K562 (cell line): ENCODE measurements around the gene EPHA2. TPM values are rescaled to one million over a fixed set of nuclear protein-coding genes. Genes with fewer than 3 reads are reported as not detected.

Experiments used
- ARID2 ChIP-seq: fragments of 450-650 bp; IDR thresholded peaks from 2 replicates; pipeline ENCODE4 v1.6.1; 2017; ENCODE audit warnings: antibody characterized with exemption, mild to moderate bottlenecking
- CAMTA2 ChIP-seq: fragments of 250-450 bp; sonication (Bioruptor Pico); conservative IDR thresholded peaks from 2 replicates; pipeline ENCODE4 v1.5.1; 2022
- CTBP1 ChIP-seq: fragments of 450-650 bp; IDR thresholded peaks from 2 replicates; pipeline ENCODE4 v1.6.1; 2016; ENCODE audit warnings: borderline replicate concordance
- FOXA1 ChIP-seq: fragments of 450-650 bp; IDR thresholded peaks from 2 replicates; pipeline ENCODE4 v1.6.1; 2016; ENCODE audit warnings: mild to moderate bottlenecking, borderline replicate concordance
- FOXK1 ChIP-seq: sonication (generic); formaldehyde crosslinking; IDR thresholded peaks from 2 replicates; pipeline ENCODE4 v1.8.0; 2022; ENCODE audit warnings: missing genetic modification reagents, mild to moderate bottlenecking, borderline replicate concordance
- GTF3C2 ChIP-seq: IDR thresholded peaks from 3 replicates; pipeline ENCODE4 v1.6.1; 2011; ENCODE audit warnings: borderline replicate concordance, mild to moderate bottlenecking, moderate library complexity; ENCODE audit not compliant: insufficient read length; ENCODE audit errors: extremely low read depth
- HMBOX1 ChIP-seq: sonication (generic); IDR thresholded peaks from 2 replicates; pipeline ENCODE4 v1.6.1; 2016
- KDM5B ChIP-seq: fragments of 200-600 bp; sonication (generic); IDR thresholded peaks from 2 replicates; pipeline ENCODE4 v1.6.1; 2012; ENCODE audit warnings: low read depth, mild to moderate bottlenecking, moderate library complexity, low read length, control low read depth, inconsistent platforms; ENCODE audit not compliant: insufficient replicate concordance
- KHSRP ChIP-seq: fragments of 450-650 bp; IDR thresholded peaks from 2 replicates; pipeline ENCODE4 v1.6.1; 2017
- L3MBTL2 ChIP-seq: fragments of 450-650 bp; IDR thresholded peaks from 2 replicates; pipeline ENCODE4 v1.6.1; 2016; ENCODE audit warnings: mild to moderate bottlenecking, moderate library complexity
- MAFK ChIP-seq: IDR thresholded peaks from 2 replicates; pipeline ENCODE4 v1.6.1; 2011; ENCODE audit warnings: low read length, improper control_type of control experiment
- MEF2A ChIP-seq: IDR thresholded peaks from 2 replicates; pipeline ENCODE4 v1.6.1; 2011; ENCODE audit warnings: low read depth, mild to moderate bottlenecking, low read length, moderate library complexity; ENCODE audit not compliant: control insufficient read depth
- NFE2L1 ChIP-seq: fragments of 450-650 bp; IDR thresholded peaks from 2 replicates; pipeline ENCODE4 v1.6.1; 2016; ENCODE audit warnings: missing genetic modification characterization, low read depth, mild to moderate bottlenecking, missing compliant biosample characterization, moderate library complexity, borderline replicate concordance
- PREB ChIP-seq: sonication (generic); formaldehyde crosslinking; IDR thresholded peaks from 2 replicates; pipeline ENCODE4 v1.8.1; 2023; ENCODE audit warnings: mild to moderate bottlenecking, missing genetic modification reagents
- RBFOX2 ChIP-seq: fragments of 200-400 bp; formaldehyde crosslinking; IDR thresholded peaks from 2 replicates; pipeline ENCODE4 v1.6.1; 2017; ENCODE audit warnings: low read depth, mild to moderate bottlenecking, low read length, moderate library complexity
- RBM22 ChIP-seq: fragments of 200-400 bp; formaldehyde crosslinking; IDR thresholded peaks from 2 replicates; pipeline ENCODE4 v1.6.1; 2018; ENCODE audit warnings: low read length, low read depth; ENCODE audit not compliant: poor library complexity, severe bottlenecking
- SAFB2 ChIP-seq: fragments of 200-400 bp; formaldehyde crosslinking; IDR thresholded peaks from 2 replicates; pipeline ENCODE4 v1.6.1; 2018; ENCODE audit warnings: borderline replicate concordance, low read length, low read depth, moderate library complexity; ENCODE audit not compliant: severe bottlenecking
- SMARCA4 ChIP-seq: fragments of 450-650 bp; IDR thresholded peaks from 2 replicates; pipeline ENCODE4 v1.6.1; 2016
- SP2 ChIP-seq: IDR thresholded peaks from 2 replicates; pipeline ENCODE4 v1.6.1; 2011; ENCODE audit warnings: mild to moderate bottlenecking, low read depth, low read length, moderate library complexity; ENCODE audit not compliant: poor library complexity, severe bottlenecking; ENCODE audit errors: extremely low read depth
- U2AF2 ChIP-seq: fragments of 200-400 bp; formaldehyde crosslinking; optimal IDR thresholded peaks from 2 replicates; pipeline ENCODE3; 2017; ENCODE audit warnings: low read depth, mild to moderate bottlenecking, low read length
- ZNF316 ChIP-seq: fragments of 450-650 bp; IDR thresholded peaks from 2 replicates; pipeline ENCODE4 v1.6.1; 2016
- polyA plus RNA-seq, 8 experiments: library from polyadenylated mRNA; depleted of rRNA in 4 of 8; stranded (reverse) in 5 of 8; unstranded in 3 of 8; fragments of >200 nt; fragmentation: Nextera tagmentation in 2 of 8; fragmentation: Illumina TruSeq in 1 of 8; extraction: Ambion mirVana in 2 of 8; extraction: Trizol in 1 of 8; gene quantifications; 2 replicates each; pipeline versions ENCODE4 v1.2.1 to v1.2.3, GENCODE V29; 2011 to 2014; ENCODE audit warnings: inconsistent platforms in 1 of 8, missing spikeins in 1 of 8
- total RNA-seq, 7 experiments: library from RNA; depleted of rRNA in 6 of 7; stranded (reverse); fragments of >200 nt in 6 of 7; fragmentation: Illumina TruSeq in 2 of 7; extraction: Trizol in 2 of 7; gene quantifications; 2 replicates each; pipeline versions ENCODE4 v1.2.1 to v1.2.3, GENCODE V29; 2011 to 2021; ENCODE audit warnings: low replicate concordance in 1 of 7
- TF ChIP-seq, protein P1 (sequence below): fragments of 250-450 bp; sonication (Bioruptor Pico); IDR thresholded peaks from 2 replicates; pipeline ENCODE4 v1.5.0; 2020; ENCODE audit warnings: mild to moderate bottlenecking
- TF ChIP-seq, protein P2 (sequence below): sonication (generic); formaldehyde crosslinking; IDR thresholded peaks from 2 replicates; pipeline ENCODE4 v1.5.0; 2020; ENCODE audit warnings: missing genetic modification reagents

The EPHA2 gene
- total and polyA plus RNA-seq, 9 of the 15 experiments (the other 6 are each of a cell fraction or from before 2014, with no cell fraction given): 0.04 to 0.40 (median 0.07) TPM; not detected in 4

- TF ChIP-seq ARID2 (no peak), HMBOX1 (no peak), NFE2L1 (tag) (no peak), RBFOX2 (no peak), CTBP1 (0 out of 2 replicates have a peak, but pooled peaks have one; percentile 15), CAMTA2 (CRISPR knock-in tag) (no peak), L3MBTL2 (peak; percentile 20; the same call in 1 of the 2 replicates), GTF3C2 (no peak), SMARCA4 (peak; percentile 33; the same call in 1 of the 2 replicates), PREB (CRISPR knock-in tag) (no peak), FOXA1 (no peak), RBM22 (no peak), FOXK1 (CRISPR knock-in tag) (no peak), MAFK (peak; percentile 43; the same call in 1 of the 2 replicates), KHSRP (no peak), SAFB2 (no peak), MEF2A (no peak), U2AF2 (no peak), ZNF316 (peak; percentile 86), SP2 (no peak), KDM5B (no peak)
- TF ChIP-seq, protein P1, sequence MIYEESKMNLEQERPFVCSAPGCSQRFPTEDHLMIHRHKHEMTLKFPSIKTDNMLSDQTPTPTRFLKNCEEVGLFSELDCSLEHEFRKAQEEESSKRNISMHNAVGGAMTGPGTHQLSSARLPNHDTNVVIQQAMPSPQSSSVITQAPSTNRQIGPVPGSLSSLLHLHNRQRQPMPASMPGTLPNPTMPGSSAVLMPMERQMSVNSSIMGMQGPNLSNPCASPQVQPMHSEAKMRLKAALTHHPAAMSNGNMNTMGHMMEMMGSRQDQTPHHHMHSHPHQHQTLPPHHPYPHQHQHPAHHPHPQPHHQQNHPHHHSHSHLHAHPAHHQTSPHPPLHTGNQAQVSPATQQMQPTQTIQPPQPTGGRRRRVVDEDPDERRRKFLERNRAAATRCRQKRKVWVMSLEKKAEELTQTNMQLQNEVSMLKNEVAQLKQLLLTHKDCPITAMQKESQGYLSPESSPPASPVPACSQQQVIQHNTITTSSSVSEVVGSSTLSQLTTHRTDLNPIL (CRISPR knock-in tag): no peak
- TF ChIP-seq, protein P2, sequence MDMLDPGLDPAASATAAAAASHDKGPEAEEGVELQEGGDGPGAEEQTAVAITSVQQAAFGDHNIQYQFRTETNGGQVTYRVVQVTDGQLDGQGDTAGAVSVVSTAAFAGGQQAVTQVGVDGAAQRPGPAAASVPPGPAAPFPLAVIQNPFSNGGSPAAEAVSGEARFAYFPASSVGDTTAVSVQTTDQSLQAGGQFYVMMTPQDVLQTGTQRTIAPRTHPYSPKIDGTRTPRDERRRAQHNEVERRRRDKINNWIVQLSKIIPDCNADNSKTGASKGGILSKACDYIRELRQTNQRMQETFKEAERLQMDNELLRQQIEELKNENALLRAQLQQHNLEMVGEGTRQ (CRISPR knock-in tag): no peak
These were observed 66.9 kb downstream of the EPHA2 start (continued) for GRCh38 chr1:16088996-16089395.
